Left kidney (tissue), 2 donors: Measurements from ENCODE around the gene UBE2I. TPM values are rescaled to one million over a fixed set of nuclear protein-coding genes. Genes with fewer than 3 reads are reported as not detected.

ENCODE experiments used
- DNase-seq: peaks from one replicate; pipeline ENCODE4 v3.0.0-alpha.2; 2013
- polyA plus RNA-seq: library from polyadenylated mRNA; unstranded; fragments of 120-200 nt; gene quantifications from one replicate; pipeline ENCODE4 v1.2.1, GENCODE V29; 2013; ENCODE audit not compliant: insufficient read length

Gene UBE2I
- polyA plus RNA-seq, 1 donor, result 162 TPM

DNA sequence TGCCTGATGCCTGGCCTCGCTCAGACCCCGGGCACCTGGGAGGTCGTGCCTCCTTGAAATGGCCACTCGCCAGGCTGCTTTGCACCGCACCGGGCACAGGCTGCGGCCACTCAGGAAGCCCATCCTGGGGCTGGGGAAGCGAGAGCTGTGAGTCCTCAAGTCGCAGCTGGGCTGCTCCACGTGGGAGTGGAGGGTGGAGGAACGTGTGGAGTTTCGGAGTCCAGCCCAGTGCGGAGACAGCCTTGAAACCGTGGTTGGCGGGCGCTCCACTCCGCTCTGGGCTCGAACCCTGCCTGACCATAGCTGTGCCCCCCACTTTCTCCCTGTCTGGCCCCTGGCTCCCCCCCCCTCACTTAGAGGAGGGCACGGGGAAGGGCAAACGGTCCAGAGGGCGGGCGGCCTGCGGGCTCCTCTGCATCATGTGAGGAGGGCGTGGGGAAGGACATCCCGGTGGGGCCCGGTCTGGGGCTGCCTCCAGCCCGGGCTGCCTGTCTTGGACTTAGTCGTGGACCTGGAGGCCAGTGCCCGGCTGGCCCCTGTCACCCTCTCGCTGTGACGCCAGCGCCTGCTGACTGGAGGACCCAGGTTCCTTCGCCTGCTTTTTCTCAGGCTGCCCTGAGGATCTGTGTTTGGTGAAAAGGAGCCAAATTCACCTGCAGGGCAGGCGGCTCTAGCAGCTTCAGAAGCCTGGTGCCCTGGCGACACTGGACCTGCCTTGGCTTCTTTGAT, 2.5 kb downstream of the UBE2I start:
- no peak for DNase-seq

DNA sequence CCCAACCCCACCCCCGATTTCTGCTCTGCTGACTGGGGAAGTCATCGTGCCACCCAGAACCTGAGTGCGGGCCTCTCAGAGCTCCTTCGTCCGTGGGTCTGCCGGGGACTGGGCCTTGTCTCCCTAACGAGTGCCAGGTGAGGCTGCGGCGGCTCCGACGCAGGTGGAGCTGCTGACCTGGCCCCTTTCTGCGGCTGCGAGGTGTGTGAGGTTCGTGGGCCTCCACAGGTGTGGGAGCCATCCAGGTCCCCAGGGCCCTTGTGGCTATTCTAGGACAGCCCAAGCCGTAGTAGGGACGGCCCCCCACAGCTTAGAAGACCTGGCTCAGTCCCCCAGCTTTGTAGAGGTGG, 3.0 kb downstream of the UBE2I start:
- no peak for DNase-seq

- no peak for DNase-seq
These were observed 3.5 kb downstream of the UBE2I start for GRCh38 chr16:1312903-1313302.

GRCh38 chr16:1313721-1314369, 4.4 kb downstream of the UBE2I start:
- no peak for DNase-seq

DNA sequence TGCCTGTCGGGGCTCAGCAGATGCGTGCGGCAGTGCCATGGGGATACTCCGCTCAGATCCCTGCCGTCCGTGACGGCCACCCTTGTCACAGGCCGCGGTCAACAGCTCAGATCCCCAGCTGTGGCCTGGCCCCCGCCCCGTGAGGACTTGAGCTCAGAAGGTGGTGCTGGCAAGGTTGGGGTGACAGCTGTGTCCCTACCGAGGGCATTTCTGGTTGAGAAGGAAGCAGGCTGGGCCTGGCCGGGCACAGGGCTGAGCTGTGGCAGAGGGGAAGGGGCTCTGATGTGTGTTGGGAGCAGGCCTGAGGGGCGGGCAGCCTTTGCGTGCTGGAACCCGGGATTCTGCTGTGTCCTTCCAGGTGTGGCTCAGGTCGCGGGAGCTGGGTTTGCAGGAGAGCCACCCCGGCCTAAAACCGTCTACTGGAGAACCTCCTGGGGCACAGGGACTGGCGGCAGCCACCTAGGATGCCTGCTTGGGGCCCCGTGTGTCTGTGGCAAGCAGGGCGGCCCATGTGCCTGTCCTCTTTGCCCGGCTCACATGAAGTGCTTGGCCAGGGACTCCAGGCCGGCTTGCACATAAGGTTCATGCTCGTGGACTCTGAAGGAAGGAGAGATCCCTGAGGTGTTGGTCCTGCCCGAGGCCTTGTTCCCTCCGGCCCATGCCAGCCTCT, 5.1 kb downstream of the UBE2I start:
- DNase-seq, result no peak

DNA sequence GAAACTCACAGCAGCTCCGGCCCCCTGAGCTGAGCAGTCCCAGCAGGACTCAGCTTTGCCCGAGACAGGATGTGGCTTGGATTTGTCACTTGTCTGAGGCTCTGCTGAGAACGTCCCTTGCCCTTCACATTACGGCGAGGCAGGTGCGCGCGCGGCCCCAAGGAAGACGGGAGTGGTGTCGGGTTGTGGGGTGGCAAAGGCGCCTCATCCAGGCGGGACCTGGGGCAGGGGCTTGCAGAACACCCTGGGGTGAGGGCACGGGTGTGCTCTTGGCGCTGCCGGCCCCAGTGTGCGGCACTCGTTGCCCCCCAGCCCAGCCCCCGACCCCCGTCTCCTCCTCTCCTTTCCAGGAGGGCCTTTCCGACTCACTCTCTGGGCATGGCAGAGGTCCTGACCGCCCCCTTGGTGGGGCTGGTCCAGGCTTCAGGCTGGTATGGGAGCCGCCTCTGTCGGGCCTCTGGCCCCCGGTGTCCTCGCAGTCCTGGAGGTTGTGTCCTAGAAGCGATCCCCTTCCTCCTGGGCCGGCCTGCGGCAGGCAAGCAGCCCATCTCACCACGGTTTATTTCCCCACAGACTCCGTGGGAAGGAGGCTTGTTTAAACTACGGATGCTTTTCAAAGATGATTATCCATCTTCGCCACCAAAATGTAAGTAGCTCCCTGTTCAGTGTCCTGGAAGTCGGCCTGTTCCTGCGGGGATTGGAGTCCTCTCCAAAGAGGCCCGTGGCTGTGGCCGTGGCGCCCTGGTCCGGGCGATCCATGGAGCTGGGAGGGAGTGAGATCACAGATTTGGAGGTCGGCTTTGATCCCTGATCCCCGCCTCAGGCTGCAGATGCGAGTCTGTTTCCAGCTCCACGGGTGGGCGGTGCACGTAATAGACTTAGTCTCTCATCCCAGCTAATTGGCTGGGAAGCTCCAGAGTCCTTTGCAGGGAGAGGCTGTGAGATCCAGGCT, 5.9 kb downstream of the UBE2I start:
- no peak for DNase-seq

GRCh38 chr16:1316033-1316405, 6.6 kb downstream of the UBE2I start:
- DNase-seq, result no peak

- DNase-seq, result no peak
These were observed 8.2 kb downstream of the UBE2I start for GRCh38 chr16:1317479-1318267.

GRCh38 chr16:1318268-1318545, 8.8 kb downstream of the UBE2I start:
- DNase-seq, result no peak

DNA sequence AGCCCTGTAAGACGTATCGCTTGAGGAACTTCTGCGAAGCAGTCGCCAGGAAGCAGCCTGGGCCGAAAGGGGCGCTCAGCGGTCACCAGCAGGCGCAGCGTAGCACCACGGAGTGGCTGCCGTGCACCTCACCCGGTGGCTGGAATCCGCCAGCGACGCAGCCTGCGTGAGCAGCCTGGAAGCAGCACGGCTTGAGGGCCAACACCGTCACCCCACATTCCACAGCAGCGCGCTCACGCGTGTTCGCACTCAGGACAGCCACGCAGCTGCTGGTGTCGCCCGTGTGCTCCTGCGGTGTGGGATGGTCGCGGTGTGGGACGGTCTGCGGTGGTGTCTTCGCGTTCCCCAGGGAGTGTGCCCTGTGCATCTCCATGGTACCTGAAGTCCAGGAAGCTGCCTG, 9.6 kb downstream of the UBE2I start:
- no peak for DNase-seq

- no peak for DNase-seq
These were observed 10.7 kb downstream of the UBE2I start for GRCh38 chr16:1320097-1320496.

- DNase-seq, result no peak
These were observed 11.3 kb downstream of the UBE2I start for GRCh38 chr16:1320658-1321240.

- no peak for DNase-seq
These were observed 13.0 kb downstream of the UBE2I start for GRCh38 chr16:1322407-1322806.

DNA sequence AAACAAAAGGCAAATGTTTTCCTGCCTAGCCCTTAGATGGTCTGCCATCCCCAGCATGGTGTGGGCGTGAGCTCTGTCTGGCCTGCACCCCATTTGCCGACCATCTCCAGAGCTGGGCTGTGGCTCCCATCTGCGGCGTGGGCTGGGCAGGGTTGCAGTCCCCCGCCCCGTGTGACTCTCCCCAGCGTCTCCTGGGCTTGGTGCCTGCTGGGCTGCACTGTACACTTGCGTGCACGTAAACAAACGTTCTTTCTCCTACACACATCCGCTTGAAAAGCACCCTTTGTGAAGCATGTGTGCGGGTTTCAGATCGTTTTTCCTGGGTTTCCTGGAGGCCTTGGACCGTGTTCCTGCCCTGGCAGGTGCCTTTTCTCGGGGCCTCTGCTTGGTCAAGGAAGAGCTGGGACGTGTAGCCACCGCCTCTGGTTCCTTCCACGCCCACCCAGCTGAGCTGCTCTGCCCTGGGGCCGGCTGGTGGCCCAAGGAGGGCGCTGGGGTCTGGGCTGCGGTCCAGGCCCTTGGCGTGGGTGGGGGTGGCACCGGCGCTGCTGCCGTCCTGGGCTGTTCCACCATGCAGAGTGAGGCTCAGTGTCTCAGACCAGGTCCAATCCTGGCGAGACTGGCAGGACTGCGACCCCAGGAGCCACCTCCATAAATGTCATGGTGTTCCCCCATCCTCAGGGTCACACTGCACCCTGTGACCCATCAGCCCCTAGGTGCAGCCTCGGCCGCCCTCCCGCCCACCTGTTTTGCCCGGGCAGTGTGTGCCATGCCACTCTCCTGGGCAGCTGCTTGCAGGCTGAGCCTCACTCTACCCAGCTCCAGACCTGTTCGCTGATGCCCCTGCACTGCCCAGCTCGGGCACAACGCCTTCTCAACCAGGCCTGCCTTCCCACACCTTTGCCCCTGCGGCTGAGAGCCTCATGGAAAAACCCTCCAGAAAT, 14.1 kb downstream of the UBE2I start:
- DNase-seq, result no peak

DNA sequence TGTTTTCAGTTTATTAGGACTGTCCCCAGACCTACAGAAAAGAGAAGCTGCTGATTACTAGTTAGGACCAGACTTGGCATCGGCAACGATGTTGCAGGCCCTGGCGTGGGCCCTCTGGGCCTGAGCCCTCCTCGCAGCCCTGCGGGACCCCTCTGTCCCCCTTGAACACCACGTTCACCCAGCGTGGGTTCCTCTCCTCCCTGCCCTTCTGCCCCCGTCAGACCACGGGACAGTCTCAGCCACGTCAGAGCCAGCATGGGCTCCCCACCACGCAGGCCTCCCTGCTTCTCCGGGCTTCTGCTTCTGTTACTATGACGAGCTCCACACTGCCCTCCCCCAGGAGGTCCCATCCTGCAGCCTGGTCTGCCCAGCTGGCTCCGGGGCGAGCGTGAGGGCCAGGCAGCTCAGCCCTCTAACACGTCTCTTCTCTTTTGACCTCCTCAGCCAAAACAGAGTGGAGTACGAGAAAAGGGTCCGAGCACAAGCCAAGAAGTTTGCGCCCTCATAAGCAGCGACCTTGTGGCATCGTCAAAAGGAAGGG, 14.9 kb downstream of the UBE2I start:
- DNase-seq, result no peak

GRCh38 chr16:1325261-1325660, 15.8 kb downstream of the UBE2I start:
- no peak for DNase-seq

DNA sequence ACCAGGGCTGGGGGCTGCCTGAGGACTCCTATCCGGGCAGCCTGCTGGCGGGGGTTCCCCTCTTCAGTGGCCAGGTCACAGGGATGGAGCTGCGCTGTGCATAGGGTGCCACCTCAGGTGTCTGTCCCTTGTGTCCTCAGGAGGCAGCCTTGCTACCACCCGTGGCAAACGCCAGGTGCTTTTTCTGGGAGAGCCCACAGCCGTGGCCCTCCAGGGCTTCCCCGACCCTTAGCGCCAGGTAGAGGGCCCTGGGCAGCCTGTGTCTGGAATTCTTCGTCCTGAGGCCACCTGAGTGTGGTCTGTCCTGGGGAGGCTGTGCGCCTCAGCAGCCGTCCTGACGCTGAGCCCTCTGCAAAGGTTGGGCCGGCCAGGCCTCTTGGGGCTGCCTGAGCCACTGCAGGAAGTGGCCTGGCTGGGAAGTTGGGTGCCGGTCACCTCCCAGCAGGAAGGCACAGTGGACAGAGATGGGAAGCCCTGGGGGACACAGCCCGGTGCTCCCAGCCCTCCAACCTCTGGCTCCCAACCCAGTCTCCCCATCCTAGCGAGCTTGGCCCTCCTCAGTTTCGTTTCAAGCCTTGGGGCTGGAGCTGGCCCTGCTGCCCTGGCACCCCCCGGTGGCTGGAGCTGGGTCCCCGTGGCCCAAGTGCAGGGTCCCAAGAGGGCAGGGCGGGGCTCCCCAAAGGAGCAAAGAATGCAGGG, 16.4 kb downstream of the UBE2I start:
- DNase-seq, result no peak

- DNase-seq, result no peak
These were observed 17.0 kb downstream of the UBE2I start for GRCh38 chr16:1326391-1326790.

DNA sequence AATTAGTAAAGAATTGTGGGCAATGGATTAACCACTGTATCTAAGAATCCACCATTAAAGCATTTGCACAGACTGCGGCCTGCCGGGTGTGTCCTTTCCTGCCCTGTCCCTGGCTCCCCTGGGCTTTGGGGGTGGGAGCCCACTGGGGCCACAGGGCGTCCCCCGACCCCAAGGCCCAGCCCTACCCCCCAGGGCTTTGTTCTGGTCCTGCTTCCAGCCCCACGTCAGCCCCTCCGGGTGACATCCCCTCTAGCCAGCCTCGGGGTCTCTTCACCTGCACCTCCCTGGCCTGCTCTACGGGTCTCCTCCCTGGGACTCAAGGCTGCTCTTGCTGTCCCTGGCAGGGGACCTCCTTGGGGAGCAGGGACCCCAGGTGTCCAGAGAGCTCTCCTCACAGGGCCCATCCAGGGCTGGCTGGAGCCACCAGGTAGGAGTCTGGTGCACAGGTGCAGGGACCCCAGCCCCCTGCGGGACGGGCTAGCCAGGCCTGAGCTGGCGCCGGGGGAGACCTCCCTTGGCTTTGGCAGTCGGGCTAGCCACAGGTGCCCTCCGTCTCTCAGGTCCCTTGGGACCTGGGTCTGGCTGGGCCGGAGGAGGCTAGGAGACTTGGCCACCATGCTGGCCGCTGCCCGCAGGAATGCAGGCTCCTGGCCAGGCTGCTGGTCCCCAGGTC, 17.6 kb downstream of the UBE2I start:
- no peak for DNase-seq
